Effector CD4-positive, alpha-beta T cell (primary cell): ENCODE measurements around the gene LIMS2.

Experiments
- DNase-seq: peaks from one replicate; pipeline ENCODE4 v3.0.0-alpha.2; 2020
- total RNA-seq: gene quantifications from one replicate; lab custom pipeline; 2026; lab: John Stamatoyannopoulos, UW

The LIMS2 gene, protein sequence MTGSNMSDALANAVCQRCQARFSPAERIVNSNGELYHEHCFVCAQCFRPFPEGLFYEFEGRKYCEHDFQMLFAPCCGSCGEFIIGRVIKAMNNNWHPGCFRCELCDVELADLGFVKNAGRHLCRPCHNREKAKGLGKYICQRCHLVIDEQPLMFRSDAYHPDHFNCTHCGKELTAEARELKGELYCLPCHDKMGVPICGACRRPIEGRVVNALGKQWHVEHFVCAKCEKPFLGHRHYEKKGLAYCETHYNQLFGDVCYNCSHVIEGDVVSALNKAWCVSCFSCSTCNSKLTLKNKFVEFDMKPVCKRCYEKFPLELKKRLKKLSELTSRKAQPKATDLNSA
- total RNA-seq: 6.6 reads per million, percentile 24 among the genes with 10 or more reads in this experiment

DNA sequence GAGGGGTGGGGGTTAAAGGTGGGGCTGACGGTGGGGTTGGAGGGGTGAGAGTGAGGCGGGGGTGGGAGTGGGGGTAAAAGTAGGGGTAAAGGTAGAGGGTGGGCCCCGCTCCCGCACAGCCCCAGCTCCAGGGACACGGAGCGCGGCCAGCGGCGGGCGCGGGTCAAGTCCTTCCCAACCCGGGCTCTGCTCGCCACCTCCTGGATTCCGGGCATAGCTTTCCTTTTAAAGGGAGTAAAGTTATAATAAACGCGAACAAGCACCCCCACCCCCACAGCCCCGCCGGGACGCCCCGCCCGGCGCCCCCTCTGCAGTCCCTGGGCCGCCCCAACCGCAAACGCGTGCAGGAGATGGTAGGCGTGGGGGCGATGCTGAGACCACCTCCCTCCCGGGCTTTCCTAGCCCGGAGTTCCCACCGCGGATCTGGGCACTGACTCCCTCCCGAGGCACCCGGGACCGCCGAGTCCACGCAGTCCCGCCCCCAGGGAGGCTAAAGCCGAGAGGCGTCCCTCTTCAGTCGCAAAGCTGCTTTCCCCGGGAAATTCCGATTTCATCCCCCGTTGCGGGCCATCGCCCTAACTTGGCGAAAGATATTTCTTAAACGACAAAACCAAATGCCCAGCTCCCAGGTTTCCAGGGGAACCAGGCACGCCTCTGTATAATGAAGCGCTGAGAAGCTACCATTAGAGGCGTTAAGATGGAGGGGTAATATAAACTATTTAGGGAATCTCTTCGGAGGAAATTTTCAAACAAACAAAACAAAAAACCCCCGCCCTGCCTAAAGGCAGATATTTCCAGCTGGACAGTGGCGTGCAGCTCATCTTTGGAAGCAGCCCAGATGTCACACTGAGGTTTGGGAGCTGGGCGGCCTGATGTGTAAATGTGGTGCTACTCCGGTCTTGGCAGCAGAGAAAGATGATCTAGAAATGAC is at the start of gene LIMS2:
Gene LIMS2, minus strand, starts transcription at position 200 of the 931 bp plus-strand sequence. CDS start 506 bp downstream, outside the sequence.
- DNase-seq: no peak

DNA sequence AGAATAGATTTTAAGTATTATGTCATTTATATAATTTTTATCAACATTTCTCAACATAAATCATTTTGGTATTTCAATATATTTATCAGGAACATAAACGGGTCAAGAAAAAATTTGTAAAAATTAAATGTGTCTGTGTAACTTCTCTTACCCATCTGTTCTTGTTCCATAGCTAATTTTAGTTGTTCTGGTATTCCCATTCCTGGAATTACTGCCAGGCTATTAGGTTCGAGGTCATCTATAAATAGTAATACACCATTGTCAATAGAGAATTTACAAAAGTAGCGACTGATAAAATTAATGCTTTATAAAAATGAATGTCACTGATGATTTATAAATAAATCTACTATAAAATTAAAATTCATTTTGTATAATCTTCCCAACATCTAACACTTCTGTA is 47.5 kb upstream of the LIMS2 start:
- DNase-seq: no peak

DNA sequence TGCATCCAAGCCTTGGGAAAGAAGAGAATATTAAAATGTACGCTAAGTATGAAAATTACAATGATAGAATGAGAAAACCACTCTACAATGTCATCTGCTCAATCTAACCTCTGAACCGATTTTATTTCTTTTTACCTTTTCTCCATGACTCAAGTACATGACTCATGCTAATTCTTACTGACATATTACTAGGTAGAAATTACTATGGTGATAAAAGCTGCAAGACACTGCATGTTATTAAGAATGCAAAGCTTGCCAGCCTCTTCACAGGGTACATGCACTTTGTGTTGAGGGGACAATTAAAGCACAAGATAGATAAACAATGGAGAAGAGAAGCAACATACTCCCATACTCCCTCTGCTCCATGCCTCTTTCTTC is 46.6 kb upstream of the LIMS2 start:
- no peak for DNase-seq

DNA sequence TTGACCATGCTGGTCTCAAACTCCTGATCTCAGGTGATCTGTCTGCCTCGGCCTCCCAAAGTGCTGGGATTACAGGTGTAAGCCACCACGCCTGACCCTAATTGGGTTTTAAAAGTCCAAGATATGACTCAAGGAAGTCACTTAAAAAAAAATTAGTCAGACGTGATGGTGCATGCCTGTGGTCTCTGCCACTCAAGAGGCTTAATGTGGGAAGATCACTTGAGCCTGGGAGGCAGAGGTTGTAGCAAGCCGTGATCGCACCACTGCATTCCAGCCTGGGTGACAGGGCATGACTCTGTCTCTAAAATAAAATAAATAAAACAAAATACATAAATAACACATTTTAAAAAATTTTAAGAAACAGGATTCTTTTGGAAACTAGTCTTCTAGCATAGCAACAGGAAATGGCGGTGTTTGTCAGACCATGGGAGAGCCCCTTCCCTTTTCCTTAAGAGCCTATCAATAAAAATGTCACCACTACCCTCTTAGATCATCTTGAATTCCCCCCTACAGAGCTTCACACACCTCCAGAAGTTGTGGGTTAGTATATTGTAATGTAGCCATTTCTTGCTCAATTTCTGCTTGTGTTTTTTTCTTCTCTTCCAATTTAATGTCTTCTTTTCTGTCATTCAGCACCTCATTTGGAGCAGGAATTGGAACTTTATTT is 46.1 kb upstream of the LIMS2 start:
- DNase-seq: no peak

DNA sequence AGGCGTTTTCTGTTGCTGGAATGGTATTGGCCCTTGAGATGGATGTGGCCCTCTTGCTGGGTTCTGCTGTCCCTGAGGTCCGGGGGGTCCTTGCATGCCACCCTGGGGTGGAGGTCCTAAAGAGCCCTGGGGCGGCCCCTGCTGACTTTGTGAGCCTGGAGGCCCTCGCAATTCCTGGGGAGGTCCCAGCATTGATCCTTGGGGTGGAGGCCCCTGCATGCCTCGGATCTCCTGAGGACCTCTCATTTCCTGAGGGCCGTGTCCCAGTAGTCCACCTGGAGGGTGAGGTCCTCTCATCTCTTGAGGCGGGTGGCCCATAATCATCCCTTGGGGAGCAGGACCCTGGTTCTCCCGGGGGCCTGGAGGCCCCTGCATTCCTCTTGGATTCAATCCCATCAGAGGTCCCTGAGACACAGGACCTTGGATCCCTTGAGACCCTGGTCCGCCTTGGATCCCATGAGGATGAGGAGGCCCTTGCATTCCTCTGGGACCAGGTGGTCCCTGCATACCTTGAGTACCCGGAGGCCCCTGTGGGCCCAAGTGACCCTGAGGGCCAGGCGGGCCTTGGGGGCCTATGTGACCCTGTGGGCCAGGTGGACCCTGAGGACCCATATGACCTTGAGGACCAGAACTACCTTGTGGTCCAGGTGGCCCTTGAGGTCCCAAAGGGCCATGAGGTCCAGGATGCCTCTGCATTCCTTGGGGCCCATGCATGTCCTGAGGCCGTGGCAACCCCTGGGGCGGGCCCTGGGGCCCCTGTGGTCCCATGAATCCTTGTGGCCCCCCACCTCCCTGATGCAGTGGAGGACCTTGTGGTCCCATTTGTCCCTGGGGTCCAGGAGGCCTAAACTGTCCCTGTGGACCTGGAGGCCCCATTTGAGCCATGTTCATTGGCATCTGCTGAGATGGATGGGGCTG is 44.2 kb upstream of the LIMS2 start:
- no peak for DNase-seq

DNA sequence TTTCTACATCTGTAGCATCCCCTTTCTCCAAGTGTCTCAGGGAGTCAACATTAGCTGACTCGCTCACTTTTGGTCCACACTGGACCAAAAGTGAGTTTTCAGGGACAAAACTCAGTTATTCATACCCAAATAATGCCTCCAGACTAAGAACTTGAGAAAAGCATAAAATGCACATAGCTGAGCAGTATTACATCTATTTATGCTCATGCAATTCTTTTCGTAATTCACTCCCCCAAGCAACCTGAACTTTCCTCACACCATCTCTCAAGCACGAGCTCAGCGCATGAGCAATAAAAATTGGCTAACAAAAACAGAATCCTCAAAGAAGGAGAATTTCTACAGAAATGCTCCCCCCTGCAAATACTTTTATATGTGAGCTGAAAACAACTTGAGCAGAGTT is 42.9 kb upstream of the LIMS2 start:
- no peak for DNase-seq

DNA sequence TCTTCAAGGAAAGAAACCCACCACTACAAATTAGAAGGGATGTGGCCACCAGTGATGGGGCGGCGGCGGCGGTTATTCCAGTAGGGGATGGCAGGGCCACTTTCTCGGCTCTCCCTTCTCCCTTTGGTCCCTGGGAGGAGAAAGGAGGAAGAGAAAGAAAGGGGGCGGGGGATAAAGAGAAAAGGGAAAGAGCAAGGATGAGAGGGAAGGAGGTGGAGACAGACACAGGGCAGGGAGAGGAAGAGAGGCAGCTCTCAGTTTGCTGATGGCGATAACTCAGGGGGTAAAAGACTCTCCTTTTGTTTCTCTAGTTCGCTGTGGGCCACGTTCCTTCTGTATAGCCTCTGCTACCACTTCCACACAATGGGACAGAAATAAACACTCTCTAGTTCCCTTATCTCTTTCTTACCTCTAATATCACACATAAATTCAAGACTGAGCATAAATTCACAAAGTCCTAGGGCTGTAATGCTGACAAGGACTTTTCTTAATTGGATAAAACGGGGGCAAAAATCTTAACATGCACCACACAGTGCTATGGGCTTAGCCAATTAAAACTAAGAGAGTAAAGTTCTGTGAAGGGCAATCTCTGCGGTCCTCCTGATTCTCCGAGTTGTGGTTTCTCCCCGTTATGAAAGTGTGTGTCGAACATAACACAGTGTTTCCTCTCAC is 40.6 kb upstream of the LIMS2 start:
- DNase-seq: no peak

DNA sequence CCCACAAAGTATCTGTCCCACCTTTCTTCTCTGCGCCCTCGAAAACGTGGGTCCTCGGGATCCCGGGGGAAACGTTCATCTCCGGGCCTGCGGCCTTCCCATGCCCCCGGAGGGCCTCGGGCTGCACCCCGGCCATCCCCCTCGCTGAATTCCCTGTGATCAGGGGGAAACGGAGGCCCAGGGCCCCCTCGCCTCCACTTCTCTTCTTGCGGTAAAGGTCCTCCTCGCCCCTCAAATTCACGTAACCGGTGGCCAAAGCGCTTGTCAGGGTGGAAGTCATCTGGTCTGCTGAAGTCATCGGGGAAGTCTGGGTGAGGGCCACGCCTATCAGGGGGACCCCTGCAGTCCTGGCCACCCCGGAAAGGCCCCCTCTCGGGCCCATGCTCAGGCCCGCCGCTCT is 38.2 kb upstream of the LIMS2 start:
- no peak for DNase-seq

DNA sequence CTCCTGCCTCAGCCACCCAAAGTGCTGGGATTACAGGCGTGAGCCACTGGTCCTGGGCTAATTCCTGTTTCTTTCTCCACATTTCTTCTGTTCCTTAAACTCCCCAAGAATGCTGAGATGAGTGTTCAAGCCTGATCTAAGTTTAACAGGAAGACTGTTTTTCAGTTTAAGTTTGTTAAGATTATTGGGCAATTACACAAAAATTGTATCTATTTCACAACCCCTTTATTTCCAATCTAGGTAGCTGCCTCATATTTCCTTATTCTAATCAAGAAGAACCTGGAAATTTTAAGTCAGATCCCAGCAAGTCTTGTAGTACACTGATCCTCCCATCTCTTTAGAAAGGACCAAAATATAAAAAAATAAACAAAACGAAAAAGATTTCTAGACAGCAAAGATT is 37.7 kb upstream of the LIMS2 start:
- no peak for DNase-seq

DNA sequence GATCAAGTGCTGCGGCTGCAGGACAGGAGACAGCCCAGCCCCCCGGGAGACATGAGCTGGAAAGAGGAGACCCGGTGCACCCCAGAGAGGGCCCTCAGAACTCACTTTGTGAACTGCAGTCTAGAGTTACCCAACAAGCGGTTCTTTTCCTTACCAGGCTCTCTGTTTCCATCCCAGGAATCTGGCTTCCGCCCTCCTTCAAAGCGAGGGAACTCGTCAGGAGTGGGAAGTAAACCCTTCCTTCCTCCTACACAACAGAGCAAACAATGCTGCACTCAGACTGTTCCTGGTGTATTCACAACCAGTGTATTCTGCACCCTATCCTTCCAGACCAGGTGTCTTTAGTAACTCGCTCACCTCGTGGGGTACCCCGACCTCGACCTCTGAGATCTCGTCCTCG is 34.0 kb upstream of the LIMS2 start:
- DNase-seq: no peak

DNA sequence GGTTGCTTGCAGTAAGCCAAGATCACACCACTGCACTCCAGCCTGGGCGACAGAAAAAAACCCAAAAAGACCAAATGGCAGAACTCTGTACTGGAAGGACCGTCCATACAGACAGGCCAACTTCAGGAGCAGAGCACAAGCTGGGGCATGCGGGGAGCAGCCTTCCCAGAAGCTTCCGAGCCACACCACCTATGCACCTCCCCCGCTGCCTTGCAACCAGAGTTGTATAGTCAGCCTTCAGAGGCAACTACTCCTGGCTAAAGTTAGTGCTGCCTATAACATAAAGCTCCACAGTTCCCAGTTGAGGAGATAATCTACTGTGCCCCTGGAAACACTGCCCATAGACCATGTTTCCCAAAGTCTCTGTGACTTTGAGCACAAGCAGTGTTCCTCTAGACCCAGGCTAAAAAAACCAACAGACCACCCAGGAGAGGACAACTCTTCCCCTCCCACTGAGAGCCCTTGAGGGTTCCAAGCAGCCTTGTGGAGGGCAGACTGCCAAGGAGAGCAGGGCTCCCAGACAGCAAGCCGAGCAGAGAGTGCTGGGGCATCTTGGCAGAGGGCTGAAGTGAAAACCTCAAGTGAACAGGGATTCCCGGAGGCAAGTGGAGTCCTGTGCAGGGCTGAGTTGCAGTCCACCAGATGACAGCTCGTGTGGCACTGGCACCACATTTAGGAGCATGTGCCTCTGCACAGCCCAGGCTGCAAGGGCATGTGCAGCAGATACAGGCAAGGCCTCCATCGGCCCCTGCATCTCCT is 32.7 kb upstream of the LIMS2 start:
- DNase-seq: no peak

DNA sequence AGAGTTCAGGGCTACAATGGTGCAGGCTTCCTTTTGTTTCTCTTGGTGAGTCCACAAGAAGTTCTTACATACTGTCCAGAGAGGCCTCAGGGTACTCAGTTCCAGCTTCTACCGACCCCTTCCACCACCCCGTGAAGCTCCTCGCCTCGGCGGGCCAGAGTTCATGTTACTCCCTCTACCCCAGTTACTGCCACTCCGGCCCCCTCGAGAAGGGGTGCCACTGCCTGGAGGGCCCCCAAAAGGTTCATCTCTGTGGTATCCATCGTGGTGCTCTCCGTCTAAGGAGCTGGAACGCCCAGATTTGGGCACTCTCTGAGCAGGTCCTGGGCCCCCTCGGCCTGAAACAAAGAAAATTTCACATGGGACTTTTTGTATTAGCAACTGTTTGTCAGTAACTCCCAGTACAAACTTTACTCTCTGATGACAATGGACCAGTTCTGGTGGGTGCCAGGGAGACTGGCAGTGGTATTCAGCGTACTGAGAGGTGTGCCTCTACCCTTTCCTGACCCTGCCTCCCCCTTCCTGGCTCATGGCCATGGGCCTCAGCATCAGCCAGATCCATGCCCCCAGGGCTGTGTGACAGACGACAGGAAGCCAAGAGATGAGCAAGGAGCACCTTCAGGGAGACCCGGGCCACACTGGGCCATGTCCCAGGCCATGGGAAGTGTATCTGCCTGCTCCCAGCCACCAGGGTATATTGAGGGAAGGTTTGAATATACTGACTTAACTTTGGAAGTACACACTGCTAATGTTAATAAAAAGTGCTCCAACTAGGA is 31.1 kb upstream of the LIMS2 start:
- DNase-seq: no peak

DNA sequence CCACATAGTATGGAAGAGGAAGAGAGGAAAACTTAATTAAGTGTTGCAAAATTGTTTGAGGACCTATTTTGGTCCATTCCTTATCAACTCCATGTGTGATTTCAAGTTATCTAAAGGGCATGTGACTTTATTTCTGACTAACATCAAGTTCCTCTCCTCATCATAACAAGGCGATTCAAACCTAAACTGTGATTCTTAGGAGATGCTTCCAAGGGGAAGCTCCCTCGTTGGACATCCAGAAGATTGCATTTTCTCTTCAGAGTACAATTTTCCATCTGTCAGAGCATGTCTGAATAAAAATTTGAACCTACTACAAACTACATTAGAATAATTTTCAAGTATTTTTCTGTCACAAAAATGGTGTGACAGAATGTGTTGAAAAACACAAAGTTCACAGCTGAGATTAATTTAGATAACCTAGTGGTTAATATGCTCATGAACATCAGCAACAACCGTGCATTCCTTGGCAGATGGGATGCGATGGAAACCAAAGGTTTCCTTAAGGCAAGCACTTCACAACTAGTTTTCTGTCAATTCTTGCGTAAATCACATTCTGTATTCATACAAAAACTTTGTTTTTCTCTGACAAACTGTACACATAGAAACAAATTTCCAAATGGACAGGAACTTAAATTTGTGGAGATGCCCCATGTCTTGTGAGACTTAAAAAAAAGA is 30.2 kb upstream of the LIMS2 start:
- DNase-seq: no peak

DNA sequence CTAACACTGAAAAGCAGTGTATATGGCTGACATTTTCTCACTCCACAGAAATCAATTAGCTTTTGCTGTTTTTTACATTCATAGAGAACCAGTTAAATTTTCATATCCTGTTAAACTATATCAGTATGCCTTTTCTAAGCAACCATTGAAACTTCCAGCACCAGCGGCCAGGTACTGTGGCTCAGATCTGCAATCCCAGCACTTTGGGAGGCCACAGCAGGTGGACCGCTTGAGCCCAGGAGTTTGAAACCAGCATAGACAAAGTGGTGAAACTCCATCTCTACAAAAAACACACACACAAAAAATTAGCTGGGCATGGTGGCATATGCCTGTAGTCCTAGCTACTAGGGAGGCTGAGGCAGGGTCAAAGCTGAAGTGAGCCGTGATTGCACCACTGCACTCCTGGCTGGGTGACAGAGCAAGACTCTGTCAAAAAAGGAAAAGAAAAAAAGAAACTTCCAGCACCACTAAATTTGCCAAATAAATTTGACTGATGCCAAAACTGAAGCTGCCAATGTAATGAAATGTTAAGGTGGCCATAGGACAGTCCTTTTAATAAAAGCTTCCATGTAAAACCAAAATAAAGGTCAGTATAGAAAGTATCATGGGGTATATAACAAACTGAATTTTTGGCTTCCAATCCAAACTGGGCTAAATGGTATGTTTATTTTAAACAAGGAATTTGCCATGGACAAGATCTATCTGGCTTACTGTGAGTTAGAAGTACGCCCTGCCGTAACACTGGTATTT is 29.5 kb upstream of the LIMS2 start:
- DNase-seq: no peak

DNA sequence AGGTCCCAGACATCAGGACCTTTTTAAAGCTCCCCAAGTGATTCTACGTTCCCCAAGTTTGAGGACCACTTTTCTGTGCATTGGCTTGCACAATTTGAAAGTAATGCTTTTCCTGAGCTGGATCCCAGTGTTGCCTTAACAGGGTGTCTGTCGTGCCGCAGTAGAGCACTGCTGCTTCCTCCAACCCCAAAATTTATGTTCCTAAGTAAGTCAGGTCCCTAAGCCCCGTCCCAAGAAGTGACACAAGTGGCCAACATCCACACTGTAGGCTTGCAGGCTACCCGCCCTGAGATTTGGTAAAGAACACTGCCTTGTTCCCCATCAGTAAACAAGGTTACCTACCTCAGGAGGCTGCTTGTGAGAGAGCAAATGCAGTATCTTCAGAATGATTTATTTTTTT is 28.0 kb upstream of the LIMS2 start:
- DNase-seq: no peak

DNA sequence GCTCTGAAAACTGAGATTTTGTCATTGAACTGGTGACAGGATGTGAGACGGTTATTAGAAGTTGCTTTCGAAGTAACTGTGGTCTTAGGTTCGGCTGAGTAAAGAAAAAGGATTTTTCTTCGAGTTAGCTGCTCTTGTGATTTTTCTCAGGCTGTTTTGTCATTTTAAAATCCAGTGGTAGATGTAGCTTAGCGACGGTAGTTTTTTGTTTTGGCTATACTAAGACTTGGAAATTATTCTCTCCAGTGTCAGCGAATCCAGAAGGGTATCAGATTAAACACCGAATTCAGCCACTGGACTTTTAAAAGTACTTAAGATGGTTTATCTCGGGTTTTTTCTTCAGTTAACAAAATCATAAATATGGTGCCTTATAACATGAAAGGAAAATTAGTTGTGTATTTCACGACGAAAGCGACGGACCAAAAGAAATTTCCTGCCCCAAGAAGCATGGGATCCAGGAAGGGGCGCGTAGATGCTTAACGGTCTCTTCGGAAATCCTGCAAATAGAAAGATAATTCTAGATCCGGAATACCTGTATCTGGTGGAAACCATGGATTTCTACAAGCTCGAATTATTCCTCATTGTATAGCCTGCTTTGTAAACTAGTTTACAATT is 27.2 kb upstream of the LIMS2 start:
- DNase-seq: no peak

DNA sequence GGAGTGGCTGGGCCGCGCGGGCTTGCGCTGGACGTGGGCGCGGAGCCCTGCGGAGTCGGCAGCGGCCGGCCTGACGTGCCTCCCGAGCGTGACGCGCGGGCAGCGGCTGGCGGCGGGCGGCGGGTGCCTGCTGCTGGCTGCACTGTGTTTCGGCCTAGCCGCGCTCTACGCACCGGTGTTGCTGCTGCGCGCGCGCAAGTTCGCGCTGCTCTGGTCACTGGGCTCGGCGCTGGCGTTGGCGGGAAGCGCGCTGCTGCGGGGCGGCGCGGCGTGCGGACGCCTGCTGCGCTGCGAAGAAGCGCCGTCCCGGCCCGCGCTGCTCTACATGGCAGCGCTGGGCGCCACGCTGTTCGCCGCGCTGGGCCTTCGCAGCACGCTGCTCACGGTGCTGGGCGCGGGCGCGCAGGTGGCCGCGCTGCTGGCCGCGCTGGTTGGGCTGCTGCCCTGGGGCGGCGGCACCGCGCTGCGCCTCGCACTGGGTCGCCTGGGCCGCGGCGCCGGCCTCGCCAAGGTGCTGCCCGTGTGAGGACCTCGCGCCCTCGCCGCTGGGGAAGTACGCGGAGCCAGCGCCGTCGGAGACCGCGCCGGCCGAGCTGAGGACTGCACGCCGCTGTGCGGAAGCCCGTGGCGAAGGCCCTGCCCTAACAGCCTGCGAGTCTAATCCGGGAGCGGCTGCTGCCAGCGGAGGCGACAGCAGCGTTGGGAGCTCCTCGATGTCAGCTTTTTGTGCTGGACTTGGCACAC is 26.5 kb upstream of the LIMS2 start:
- peak; percentile 72 for DNase-seq
